Measurements from ENCODE around the gene ACACA.

GRCh38 chr17:37191219-37191618 lies 215.4 kb downstream of the ACACA start:
- no peak for TF ChIP-seq CTCF (IDR thresholded peaks at IDR 0.05; ENCODE audit: extremely low read depth in 1 of 2, insufficient read depth in 1 of 2, low read depth in 1 of 2, low read length in 2 of 2)
- TF ChIP-seq EZH2 (IDR thresholded peaks at IDR 0.05; ENCODE audit: borderline replicate concordance, low read depth, low read length, severe bottlenecking), result no peak

Measured in endothelial cell of umbilical vein (primary cell).